Dedifferentiated amniotic fluid mesenchymal stem cell (primary cell): ENCODE results near the gene PDGFD.

Experiments
- DNase-seq: peaks from one replicate; pipeline ENCODE4 v3.0.0-alpha.2; 2016; ENCODE audit errors: extremely low spot score

Gene PDGFD

GRCh38 chr11:104000798-104001197 lies 163.1 kb downstream of the PDGFD start:
- DNase-seq: no peak

- no peak for DNase-seq
Observed at GRCh38 chr11:103998826-103999508, 165.0 kb downstream of the PDGFD start.

DNA sequence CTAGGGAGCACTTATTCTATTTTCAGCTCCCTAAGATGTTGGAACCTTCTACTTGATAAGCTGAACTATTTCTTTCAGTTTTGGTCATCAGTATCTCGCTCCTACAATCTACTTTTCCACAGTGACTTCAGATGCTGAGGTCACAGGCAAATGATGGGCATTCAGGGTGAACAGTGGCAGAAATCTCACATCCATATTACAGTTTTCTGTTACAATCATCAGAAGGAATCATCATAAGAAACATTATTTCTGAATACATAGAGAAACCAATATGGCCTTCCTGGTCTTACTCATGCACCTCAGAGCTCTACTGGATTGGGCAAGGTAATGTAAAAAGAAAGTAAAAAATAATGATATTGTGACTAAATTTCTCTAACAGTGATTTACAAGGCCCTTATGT lies 166.9 kb downstream of the PDGFD start:
- no peak for DNase-seq

GRCh38 chr11:103995896-103996295 lies 168.1 kb downstream of the PDGFD start:
- no peak for DNase-seq

DNA sequence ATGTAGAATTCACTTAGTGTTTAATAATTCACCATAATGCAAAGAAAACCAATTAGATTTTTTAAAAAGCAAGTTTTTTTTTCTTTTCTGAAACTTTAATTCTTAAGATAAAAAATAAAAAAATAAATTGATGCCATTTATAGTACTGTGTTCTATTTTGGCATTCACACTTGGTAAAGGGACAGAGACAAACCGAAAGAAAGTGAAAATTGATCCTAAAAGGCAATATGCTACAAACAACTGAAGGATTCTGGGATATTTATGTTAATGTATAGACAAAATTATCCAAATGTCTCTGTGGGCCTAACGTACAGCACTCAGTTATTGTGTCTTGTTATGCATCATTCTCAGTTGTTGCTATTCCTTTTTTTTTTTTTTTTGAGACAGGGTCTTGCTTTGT lies 169.4 kb downstream of the PDGFD start:
- no peak for DNase-seq

DNA sequence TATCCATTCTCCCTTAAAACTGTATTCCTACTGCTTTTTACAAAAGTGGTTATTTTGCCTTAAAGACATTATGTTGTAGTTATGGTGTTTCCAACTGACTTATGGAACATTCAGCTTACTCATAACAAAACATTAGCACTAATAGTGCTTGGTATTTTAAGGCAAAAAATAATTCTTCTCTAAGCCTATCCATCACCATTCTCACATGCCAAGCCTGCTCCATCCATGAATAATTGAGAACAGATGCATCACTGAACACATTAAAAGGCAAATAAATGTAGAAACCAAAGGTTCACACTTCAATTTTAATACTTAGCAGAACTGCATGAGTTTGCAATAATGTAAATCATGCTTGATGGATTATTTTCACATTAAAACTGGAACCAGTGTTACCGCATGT lies 169.9 kb downstream of the PDGFD start:
- DNase-seq: no peak

DNA sequence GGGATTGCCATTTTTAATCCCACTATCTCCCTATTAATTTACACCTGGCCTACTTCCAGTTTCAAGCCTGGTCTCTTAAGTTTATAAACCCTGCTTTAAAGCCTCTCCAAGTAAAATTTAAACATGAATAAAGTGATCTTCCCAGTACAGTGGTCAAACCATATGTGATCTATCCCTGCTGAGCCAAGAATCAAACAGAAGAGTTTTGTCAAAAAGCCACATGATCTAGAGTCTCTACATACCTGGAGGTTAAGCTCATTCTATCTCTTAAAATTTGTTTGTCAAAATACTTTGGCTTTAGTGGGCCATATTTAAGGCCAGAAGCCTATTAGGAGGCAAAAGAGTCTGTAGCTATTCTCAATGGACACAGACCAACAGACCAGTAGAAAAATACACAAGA lies 170.4 kb downstream of the PDGFD start:
- no peak for DNase-seq

DNA sequence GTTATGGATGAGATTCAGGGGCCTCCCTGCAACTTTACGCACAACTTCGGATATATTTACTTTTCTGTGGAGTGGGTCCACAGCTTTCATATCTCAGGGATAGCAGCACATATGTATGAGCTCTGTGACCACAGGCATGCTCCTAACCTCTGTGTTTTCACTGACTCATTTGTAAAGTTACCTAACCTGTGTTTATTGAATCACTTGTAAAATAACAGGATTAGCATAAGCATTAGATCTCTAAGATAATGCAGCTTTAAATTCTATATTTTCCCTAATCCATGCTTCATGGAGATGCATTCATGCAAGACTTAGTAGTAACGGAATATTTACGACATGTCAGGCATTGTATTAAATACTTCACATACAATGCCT lies 175.4 kb downstream of the PDGFD start:
- no peak for DNase-seq

- no peak for DNase-seq
Observed at GRCh38 chr11:103987629-103988594, 176.0 kb downstream of the PDGFD start.

DNA sequence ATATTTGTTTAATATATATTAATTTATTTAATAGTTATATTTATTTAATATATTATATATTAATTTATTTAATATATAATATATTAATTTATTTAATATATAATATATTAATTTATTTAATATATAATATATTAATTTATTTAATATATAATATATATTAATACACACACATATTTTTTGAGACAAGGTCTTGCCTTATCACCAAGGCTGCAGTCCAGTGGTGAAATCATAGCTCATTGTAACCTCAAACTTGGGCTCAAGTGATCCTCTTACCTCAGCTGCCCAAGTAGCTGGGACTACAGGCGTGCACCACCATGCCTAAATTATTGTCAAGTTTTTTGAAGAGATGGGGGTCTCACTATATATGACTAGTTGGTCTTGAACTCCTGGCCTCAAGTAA lies 178.9 kb downstream of the PDGFD start:
- no peak for DNase-seq

- DNase-seq: no peak
Observed at GRCh38 chr11:103980108-103980507, 183.8 kb downstream of the PDGFD start.

DNA sequence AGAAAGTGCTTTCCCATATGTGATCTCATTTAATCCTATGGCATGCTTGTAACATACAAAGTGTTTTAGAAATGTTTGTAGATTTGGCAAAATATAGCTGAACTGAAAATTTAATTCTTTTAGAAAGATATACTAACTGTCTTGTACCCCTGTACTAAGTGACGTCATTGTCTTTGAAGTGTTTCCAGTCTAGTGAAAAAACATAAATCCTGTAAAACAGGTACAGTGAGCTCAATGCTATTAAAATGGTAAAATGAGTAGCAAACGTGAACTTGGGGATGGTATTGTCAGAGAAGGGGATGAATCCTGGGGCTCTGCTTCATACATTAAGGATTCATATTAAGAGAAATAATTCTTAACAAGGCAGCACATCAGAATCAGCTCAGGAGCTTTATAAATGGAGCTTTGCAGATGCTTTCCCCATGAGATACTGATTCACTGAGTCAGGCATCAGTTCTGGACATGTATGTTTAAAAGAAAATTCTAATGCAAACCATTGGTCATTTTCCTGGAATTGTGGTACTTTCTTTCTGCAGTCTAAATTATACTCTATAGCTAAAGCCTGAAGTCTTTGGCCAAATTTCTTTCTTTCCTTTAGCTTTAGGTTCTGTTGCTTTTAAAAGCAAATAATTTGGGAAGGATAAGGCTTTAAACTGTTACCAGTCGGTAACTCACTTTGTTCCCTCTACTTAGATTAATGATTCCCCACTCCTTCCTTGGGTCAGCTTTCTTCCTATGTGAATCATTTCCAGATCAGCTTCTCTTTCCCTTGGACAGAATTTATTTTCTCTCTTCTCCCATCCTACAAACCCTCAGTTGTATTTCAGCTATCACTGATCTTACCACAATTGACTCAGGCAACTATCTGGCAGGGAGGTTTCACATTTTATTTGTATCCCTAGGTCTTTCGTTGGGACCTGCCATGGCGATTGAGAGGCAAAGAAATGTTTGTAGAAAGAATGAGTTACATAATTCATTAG lies 185.0 kb downstream of the PDGFD start:
- DNase-seq: no peak

DNA sequence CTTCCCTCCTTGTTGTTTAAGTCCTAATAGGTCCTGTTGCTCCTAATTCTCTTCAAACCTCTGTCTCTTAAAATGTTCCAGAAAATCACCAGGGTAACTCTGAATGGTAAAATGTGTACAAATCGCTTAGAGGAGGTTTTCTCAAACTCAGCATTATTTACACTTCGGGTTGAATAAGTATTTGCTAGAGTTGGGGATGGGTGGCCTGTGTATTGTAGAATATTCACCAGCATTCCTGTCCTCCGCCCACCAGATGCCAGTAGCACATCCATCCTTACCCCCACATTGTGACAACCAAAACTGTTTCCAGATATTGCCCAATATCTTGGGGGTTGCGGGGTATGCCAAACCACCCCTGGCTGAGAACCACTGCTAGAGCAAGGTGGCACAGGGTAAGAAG lies 191.9 kb downstream of the PDGFD start:
- DNase-seq: no peak

DNA sequence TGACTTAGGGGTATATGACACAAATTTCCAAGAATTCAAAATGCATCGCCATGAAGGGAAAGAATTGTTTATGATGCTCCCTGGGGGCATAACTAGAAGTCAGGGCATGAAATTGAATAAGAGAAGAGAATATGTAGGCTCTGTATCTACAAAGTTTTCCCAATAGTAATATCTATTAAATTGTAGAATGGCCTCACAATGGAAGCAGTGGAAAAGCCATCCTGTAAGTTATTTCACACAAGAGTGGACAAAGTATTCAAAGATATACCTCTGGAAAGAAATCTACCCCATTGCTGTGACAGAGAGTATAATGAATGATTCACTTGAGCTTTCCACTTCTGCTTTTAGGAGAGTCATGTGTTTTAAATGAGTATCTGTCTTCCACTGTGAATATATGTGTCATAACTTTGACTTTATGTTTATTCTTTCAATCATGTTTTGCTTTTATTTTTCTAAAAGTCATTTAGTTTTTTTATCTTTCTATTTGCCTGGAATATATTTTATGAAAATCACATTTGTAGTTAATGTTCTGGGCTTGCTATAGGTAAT lies 193.2 kb downstream of the PDGFD start:
- no peak for DNase-seq

DNA sequence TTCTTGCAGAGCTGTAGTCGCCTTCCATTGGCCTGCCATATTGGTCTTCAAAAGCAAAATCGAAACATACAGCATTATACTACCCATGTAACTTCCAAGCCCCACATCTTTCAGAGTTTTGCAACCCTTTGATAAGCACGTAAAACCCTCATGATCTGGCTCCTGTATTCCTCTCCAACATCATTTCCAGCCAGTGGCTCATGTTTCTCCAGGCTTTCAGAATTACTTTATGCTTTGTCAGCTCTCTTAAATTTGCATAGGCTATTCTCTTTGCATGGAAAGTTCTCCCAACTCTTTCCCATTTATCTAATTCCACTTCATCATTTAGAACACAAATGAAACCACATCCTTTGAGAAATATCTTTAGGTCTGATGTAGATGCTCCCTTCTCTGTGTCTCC lies 195.3 kb downstream of the PDGFD start:
- DNase-seq: no peak

- no peak for DNase-seq
Observed at GRCh38 chr11:103967985-103968384, 196.0 kb downstream of the PDGFD start.

GRCh38 chr11:103964390-103964789 lies 199.6 kb downstream of the PDGFD start:
- DNase-seq: no peak

DNA sequence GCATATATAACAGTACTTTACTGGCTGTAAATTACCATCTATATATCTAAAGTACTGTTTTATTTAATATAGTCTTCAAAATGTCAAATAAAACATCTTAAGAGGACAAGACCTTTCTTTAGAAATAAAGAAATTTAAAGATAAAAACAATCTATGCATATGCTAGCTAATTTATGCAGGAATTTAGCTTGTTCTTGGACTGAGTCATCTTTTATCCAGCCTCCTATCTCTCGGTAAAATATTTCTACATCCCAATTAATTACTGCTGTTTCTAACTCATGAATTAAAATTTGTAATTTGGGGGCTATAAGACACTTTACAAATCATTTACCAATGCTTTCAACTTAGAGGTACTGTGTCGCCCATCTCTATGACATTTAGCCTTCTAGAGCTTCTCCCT lies 200.3 kb downstream of the PDGFD start:
- DNase-seq: no peak

- no peak for DNase-seq
Observed at GRCh38 chr11:103961010-103961409, 202.9 kb downstream of the PDGFD start.

GRCh38 chr11:103960108-103960507 lies 203.8 kb downstream of the PDGFD start:
- DNase-seq: no peak

GRCh38 chr11:103959279-103959942 lies 204.5 kb downstream of the PDGFD start:
- no peak for DNase-seq
